Ishikawa (cell line): Measurements from ENCODE around the gene C14orf119.
A peak's percentile ranks its signal among the peaks of the same experiment; 100 is the strongest.

Source experiments
- EP300 ChIP-seq: IDR thresholded peaks from 2 replicates; pipeline ENCODE4 v1.6.1; 2012; ENCODE audit warnings: borderline replicate concordance
- NFIC ChIP-seq: IDR thresholded peaks from 2 replicates; pipeline ENCODE4 v1.6.1; 2012
- RAD21 ChIP-seq: IDR thresholded peaks from 2 replicates; pipeline ENCODE4 v1.6.1; 2012; ENCODE audit warnings: low read depth
- TAF1 ChIP-seq: IDR thresholded peaks from 2 replicates; pipeline ENCODE4 v1.6.1; 2012; ENCODE audit warnings: low read depth, mild to moderate bottlenecking
- YY1 ChIP-seq: IDR thresholded peaks from 2 replicates; pipeline ENCODE4 v1.6.1; 2012; ENCODE audit warnings: low read depth

DNA sequence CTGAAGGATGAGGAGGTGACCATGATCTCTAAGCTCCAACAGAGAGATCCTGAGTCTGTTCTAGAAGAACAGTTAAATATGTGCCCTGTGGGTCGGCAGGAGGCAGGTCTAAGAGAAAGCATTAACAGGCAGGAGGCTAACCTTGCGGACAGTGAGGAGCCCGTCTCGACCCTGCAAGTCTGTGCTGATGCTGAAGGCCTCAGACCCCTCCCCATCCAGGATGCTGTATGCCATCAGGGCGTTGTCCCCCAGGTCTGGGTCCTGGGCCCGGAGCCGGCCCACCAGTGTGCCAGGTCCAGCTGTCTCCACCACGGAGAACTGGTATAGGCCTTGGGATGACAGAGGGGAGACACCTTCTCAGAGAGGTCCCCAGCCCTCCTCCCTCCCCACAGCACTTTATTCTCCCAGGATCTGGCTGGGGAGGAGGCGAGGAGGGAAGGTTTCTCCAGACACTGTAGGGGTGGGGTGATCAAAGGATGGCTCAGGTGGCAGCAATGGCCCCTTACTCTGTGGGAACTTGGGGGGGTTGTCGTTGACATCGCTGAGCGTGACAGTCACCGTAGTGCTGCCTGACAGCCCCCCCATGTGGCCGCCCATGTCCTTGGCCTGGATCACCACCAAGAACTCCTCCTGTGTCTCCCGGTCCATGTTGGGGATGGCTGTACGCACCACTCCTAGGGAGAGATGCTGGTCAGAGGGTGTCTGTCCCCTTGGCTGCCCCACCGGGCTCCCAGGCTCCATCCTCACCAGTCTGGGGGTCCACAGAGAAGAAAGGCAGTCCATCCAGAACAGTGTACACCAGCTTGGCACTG, 41.1 kb upstream of the C14orf119 start:
- peak; percentile 26; the same call in 1 of the 2 replicates for TF ChIP-seq RAD21
- no peak for TF ChIP-seq TAF1
- no peak for TF ChIP-seq NFIC
- no peak for TF ChIP-seq EP300
- TF ChIP-seq YY1: no peak
